ENCODE measurements around the gene MAP2K2. TPM values are rescaled to one million over a fixed set of nuclear protein-coding genes. Genes with fewer than 3 reads are reported as not detected.
"Not testable (repeated sequence)": the region's sequence is repeated elsewhere in the genome, so short reads cannot be mapped to it uniquely, and the experiment has no call there.

The MAP2K2 gene
- total RNA-seq, 1 experiment from 2014 or later: 191 TPM

DNA sequence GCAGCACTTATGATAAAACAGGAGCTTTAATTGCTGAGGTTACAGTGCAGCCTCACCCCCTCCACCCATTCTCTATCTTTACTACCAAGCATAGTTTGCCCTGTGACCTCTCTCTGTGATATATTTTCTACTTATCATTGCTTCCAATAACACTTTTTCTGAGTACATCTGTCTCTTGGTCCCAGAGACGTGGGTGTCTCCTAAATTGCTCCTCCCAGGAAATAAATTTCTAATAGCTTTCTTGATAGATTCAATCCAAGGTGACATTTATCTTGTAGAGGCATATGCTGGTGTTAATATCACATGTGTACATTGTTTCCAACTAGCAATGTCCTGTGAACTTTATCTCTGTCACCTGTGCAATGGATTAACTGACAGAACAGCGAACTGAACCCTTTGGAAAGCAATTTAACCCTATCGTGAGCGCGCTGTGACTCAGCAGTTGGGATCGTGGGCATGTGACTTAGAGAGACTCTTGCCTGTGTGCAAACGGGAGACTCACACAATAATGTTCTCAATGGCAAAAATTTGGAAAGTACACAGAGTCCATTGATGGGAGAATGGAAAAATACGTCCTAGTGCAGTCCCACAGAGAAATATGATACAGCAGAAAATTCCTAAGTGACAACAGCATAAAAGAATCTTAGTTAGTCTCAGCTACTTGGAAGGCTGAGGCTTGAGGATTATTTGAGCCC, 7.0 kb upstream of the MAP2K2 start:
- peak; percentile 89 for DNase-seq (ENCODE audit: low read depth)

- DNase-seq (ENCODE audit: low read depth): not testable (repeated sequence)
Measured at GRCh38 chr19:4129050-4129449, 5.1 kb upstream of the MAP2K2 start.

- not testable (repeated sequence) for DNase-seq (ENCODE audit: low read depth)
Measured at GRCh38 chr19:4127322-4127721, 3.4 kb upstream of the MAP2K2 start.

DNA sequence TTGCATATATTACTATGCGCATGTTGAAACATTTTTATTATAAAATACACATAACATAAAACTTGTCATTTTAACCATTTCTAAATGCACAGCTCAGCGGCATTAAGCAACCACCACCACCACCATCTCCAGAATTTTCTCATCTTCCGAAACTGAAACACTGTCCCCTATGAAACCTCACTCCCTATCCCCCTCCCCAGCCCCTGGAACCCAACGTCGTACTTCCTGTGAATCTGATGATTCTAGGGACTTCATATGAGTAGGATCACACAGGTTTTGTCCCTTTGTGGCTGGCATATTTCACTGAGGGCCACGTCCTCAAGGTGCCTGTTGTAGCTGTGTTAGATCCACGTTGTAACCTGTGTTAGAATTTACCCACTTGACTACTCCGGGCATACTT, 716 bp upstream of the MAP2K2 start:
- DNase-seq (ENCODE audit: low read depth): no peak

DNA sequence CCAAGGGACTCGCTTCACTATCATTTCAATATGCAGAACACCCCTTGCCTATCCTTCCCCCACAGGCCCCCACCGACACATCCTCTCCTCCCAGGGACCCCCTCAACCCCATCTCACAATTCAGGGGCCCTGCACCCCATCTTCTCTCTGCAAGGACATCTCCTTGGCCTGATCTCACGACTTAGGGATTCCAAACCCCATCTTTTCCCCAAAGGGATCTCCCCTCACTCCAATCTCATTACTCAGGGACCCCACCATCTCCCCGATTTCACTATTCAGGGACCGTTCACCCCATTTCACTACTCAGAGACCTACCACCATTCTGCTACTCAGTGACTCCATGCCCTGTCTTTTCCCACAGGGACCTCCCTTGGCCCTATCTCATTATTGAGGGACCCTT, 1.4 kb downstream of the MAP2K2 start:
- DNase-seq (ENCODE audit: low read depth): no peak

DNA sequence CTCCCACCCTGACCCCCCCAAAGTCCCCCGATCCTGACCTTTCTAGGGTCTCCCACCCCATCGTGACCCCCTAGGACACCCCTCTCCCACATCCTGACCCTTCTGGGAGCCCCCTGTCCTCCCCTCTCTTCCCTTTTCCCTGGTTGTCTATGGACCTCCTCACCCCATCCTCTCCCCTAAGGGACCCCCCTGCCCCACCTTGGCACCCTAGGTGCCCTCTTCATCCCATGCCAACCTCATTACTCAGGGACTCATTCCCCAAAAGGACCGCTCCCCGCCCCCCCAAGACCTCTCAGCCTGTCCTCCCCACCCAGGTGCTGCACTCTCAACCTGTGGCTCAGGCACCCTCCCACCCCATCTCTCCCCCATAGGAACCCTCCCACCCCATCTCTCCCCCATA, 2.1 kb downstream of the MAP2K2 start:
- DNase-seq (ENCODE audit: low read depth): no peak

- DNase-seq (ENCODE audit: low read depth): no peak
Measured at GRCh38 chr19:4121273-4121612, 2.7 kb downstream of the MAP2K2 start.

DNA sequence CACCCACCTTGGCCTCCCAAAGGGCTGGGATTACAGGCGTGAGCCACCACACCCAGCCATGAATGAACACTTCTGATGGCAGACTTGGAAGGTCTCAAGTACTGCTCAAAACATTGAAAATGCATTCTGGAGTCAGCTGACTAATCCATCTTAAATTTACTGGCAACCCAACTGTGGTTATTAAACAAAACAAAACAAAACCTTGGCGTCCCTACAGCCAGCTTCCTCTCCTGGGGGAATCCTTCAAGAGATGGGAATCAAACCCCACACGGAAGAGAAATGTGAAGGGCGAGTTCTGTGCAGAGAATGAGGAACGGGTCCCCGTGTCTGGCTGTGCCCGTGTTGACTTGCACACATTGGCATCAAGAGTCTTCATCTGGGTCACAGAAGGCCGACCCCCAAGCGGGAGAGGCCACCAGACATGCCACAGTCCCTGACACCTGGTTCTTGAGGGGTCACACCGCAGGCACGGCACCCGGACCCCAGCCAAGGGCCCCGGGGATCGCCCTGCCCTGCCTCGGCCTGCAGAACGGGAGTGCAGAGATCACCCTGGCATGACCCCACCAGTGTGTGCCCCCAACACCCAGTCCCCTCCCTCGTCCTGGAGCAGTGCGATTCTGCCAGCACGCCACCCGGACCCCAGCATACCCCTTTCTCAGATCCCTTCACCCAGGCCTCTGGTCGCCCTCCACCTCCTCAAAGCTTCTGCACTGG, 3.2 kb downstream of the MAP2K2 start:
- peak; percentile 70 for DNase-seq (ENCODE audit: low read depth)

GRCh38 chr19:4119763-4120162, 4.2 kb downstream of the MAP2K2 start:
- DNase-seq (ENCODE audit: low read depth): no peak

DNA sequence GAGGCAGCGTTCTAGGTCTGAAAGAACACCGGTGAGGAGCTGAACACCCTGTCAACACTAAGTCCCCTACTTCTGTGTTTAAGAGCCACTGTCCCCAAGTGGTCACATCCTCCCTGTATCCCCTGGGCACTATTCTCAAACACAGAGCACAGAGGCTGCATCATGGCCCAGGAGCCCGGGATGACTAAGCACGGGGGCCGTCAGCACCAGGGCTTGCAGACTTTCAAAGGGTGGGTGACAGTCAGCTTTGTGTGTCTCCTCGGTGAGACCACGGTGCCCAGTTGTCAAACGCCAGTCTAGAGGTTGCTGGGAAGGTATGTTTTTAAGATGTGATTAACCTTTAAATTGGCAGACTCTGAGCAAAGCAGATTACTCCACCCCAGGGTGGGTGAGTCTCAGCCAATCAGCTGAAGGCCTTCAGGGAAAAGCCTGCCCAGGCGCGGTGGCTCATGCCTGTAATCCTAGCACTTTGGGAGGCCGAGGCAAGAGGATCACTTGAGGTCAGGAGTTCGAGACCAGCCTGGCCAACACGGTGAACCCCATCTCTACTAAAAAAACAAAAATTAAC, 8.0 kb downstream of the MAP2K2 start:
- DNase-seq (ENCODE audit: low read depth): no peak

DNA sequence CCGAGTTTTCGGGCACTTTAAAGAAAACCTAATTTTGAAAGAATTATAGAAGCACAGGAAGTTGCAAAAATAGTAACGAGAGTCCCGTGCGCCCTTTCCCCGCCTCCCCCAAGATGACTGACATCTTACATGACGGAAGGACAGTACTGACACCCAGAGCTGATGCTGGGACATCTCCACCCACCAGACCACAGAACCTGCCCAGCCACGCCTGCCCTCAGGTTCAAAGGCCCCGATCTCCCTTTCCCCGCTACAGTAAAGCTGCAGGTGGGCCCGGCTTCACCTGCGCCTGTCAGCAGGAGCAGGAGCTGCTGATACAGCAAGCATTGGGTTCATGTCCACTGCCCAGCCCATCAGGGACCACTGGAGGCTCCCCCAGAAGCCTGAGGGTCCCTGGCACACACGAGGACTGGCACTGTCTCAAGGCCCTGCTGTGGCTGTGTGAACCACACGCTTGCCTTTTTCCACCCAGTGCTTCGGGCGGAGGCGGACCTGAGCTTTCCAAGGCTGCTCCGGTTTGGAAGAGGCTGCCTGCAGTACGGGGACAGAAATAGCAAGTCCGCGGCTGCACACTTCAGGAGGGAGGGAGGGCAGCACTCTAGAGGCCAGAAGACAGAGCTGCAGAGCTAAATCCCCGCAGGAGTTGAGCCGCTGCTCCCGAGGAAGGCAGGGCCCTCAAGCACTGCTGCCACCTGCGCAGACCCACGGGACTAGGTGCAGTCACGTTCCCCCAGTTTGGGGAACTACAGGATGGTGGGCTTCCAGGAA, 8.7 kb downstream of the MAP2K2 start:
- no peak for DNase-seq (ENCODE audit: low read depth)

GRCh38 chr19:4114181-4114580, 9.7 kb downstream of the MAP2K2 start:
- DNase-seq (ENCODE audit: low read depth): no peak

GRCh38 chr19:4113398-4114088, 10.4 kb downstream of the MAP2K2 start:
- DNase-seq (ENCODE audit: low read depth): no peak

DNA sequence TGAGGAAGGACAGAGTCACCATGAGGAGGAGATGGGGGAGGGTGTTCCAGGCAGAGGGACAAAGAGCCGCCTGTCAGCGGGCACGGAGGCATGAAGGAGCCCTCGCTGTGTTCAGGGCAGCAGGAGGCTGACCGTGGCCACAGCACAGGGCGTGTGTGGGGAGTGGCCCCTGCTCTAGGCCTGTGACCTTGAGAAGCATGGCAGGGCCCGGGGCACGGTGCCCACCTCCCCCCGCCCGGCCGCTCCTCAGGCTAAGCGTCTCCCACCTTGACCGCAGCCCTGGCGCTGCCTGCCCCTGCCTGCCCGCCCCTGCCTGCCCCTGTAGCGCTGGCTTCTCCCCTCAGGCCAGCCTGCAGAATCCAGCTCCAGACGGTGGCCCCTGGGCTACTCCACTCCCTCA, 11.6 kb downstream of the MAP2K2 start:
- no peak for DNase-seq (ENCODE audit: low read depth)

GRCh38 chr19:4109626-4109945, 14.3 kb downstream of the MAP2K2 start:
- no peak for DNase-seq (ENCODE audit: low read depth)

DNA sequence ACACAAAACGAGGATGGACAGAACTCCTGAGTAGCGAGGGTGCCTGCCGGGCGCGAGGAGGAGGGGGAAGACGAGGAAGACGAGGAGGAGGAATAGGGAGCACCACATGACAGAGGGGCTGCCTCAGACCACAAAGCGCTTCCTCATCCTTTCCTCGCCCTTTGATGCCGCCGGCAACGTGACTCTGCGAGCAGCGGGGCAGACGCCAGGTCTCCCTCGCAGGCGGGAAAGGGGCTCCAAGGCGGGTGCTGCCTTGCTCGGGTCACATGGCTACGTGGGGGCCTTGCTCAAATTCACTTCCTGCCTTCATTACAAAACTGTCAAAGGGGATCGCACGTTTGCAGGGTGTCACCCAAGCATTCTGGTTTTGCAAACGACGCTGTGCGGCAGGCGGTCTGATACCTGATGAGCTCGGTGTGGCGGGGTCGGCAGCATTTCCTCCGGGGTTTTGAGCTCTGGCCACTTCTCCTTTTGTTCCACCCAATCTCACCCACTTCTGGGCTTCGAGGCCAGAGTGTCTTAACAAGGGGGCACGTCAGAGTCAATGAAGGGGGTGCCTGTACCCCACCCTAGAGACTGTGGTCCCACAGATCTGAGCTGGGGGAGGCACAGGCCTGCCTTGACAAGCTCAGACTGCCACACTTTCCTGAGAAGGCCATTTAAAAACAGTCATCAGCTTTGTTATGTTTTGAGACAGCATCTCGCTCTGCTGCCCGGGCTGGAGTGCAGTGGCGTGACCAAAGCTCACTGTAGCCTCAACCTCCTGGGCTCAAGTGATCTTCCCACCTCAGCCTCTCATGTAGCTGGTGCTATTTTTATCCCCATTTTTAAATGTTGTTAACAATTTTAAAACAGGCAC, 14.9 kb downstream of the MAP2K2 start:
- DNase-seq (ENCODE audit: low read depth): no peak

DNA sequence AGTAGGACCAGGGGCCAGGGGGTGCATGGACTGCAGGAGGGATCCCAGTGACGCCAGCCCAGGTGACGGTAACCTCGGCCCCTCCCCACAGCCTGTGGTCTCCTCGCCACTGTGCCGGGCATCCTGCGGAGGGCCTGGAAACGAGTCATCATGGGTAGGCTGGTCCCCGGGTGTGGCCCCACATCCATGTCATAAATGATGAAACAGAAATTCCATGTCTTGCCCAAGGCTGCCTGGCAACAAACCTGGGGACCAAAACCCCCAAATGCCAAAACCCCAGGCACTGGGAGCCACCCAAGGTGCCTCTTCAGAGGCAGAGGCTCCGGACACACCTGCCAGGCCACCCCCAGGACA, 20.9 kb downstream of the MAP2K2 start:
- DNase-seq (ENCODE audit: low read depth): no peak

- no peak for DNase-seq (ENCODE audit: low read depth)
Measured at GRCh38 chr19:4102339-4103079, 21.4 kb downstream of the MAP2K2 start.

DNA sequence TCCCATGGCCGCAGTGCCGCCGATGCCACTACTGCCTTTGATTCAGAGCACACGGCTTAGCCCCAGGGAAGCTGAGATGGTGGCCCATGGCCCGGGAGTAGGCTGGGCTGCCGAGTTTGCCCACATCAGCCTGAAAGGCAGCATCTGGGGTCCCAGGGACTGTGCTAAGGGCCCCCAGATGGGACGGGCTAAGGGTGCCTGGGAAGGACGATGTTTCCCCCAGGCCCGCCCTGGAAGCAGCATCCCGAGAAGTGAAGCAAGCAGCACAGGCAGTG, 22.5 kb downstream of the MAP2K2 start:
- DNase-seq (ENCODE audit: low read depth): no peak

- DNase-seq (ENCODE audit: low read depth): no peak
Measured at GRCh38 chr19:4100647-4101495, 23.1 kb downstream of the MAP2K2 start.

Measured in LHCN-M2 (cell line).